WTC11 (cell line): Measurements from ENCODE around the gene STK32B.

Source experiments
- AFF4 ChIP-seq: sonication (generic); formaldehyde crosslinking; IDR thresholded peaks from 2 replicates; pipeline ENCODE4 v1.8.1; 2023; ENCODE audit warnings: mild to moderate bottlenecking, missing genetic modification reagents, borderline replicate concordance
- CTCF ChIP-seq: fragments of 200-600 bp; IDR thresholded peaks from 2 replicates; pipeline ENCODE4 v1.8.0; 2022; ENCODE audit warnings: antibody characterized with exemption
- ETV6 ChIP-seq: sonication (generic); formaldehyde crosslinking; IDR thresholded peaks from 2 replicates; pipeline ENCODE4 v1.8.1; 2022; ENCODE audit warnings: mild to moderate bottlenecking, missing genetic modification reagents
- MAX ChIP-seq: sonication (generic); formaldehyde crosslinking; IDR thresholded peaks from 2 replicates; pipeline ENCODE4 v1.8.0; 2022; ENCODE audit warnings: mild to moderate bottlenecking, missing genetic modification reagents
- NFATC4 ChIP-seq: fragments of 250-450 bp; sonication (Bioruptor Pico); IDR thresholded peaks from 2 replicates; pipeline ENCODE4 v1.9.0; 2021; ENCODE audit warnings: mild to moderate bottlenecking
- RORB ChIP-seq: fragments of 250-450 bp; sonication (Bioruptor Pico); IDR thresholded peaks from 2 replicates; pipeline ENCODE4 v1.9.0; 2021; ENCODE audit warnings: mild to moderate bottlenecking
- SMAD3 ChIP-seq: sonication (generic); formaldehyde crosslinking; IDR thresholded peaks from 2 replicates; pipeline ENCODE4 v1.8.0; 2022; ENCODE audit warnings: missing genetic modification reagents, mild to moderate bottlenecking, borderline replicate concordance
- TEAD4 ChIP-seq: sonication (generic); formaldehyde crosslinking; IDR thresholded peaks from 2 replicates; pipeline ENCODE4 v1.8.0; 2022; ENCODE audit warnings: mild to moderate bottlenecking, missing genetic modification reagents
- ZNF263 ChIP-seq: sonication (generic); formaldehyde crosslinking; IDR thresholded peaks from 2 replicates; pipeline ENCODE4 v1.8.1; 2022; ENCODE audit warnings: low read depth, mild to moderate bottlenecking, moderate library complexity, missing genetic modification reagents
- ZNF396 ChIP-seq: fragments of 250-450 bp; sonication (Bioruptor Pico); IDR thresholded peaks from 2 replicates; pipeline ENCODE4 v1.8.0; 2021; ENCODE audit warnings: mild to moderate bottlenecking, moderate library complexity, borderline replicate concordance

GRCh38 chr4:5462896-5463295 lies 411.6 kb downstream of the STK32B start:
- TF ChIP-seq CTCF (no peak), MAX (CRISPR knock-in tag) (no peak), AFF4 (CRISPR knock-in tag) (no peak), RORB (CRISPR knock-in tag) (no peak), ETV6 (CRISPR knock-in tag) (no peak), ZNF263 (CRISPR knock-in tag) (no peak), TEAD4 (CRISPR knock-in tag) (no peak), ZNF396 (CRISPR knock-in tag) (no peak), NFATC4 (CRISPR knock-in tag) (no peak), SMAD3 (CRISPR knock-in tag) (no peak)
